Fibroblast of skin of right quadriceps (primary cell): ENCODE results near the gene ARHGAP42.

Experiments
- DNase-seq: peaks from one replicate; pipeline ENCODE4 v3.0.0-alpha.2; 2013

The ARHGAP42 gene

DNA sequence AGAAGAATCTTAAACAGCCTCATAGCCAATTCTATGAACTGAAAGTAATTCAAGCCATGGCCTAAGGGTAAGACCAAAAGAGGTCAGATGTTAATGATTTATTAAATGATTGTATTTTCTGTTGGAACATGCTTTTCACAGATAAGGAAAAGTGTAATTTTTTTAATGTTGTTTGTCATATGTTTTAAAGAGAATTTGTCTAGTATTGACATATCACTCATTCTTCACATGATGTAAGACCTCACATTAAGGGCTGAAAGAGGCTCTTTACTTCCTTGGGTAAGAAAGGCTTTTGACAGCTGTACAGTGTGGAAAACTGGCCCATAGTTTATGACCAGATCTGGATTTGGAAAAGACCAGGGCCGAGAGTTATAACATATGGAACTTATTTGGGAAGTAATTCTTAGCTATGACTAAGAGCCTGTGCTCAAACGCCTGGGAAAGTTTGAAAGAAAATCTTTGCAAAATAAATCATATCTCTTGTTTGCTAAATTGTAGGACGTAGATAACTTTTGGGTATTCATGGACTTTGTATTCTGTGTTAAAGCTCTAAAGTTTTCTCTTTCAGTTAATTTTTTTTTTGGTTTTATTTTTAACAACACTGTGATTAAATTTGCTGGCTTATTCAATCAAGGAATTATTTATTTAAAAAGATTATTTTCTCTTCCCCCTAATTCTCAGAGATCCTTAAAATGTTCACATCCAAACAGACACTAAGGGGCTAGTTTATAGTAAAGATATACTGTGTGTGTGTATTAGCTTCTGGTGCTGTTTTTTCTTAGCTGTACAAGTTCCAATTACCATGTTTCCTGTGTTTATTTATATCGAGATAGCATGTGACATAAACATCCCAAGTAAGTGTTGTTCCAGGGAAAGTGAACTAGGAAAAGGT lies 162.2 kb downstream of the ARHGAP42 start:
- peak; percentile 97 for DNase-seq

DNA sequence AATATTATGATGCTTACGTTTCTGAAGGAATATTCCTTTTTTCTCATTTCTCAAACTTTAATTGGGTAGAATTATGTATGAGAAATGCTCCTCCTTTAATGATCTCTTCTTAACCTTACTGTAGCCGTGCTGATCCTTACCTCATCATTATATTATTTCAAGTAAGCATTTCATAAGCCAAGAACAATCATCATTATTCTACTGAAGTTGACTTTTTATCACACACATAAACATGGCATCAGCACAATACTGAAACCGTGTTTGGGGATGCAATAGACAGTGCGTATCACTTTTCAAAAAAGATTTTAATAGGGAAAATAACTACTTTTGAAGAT lies 162.8 kb downstream of the ARHGAP42 start:
- DNase-seq: no peak

- DNase-seq: peak; percentile 71
These were observed 164.1 kb downstream of the ARHGAP42 start for GRCh38 chr11:100851147-100851546.

- DNase-seq: no peak
These were observed 164.6 kb downstream of the ARHGAP42 start for GRCh38 chr11:100851584-100852152.

GRCh38 chr11:100855466-100856067 lies 168.5 kb downstream of the ARHGAP42 start:
- peak; percentile 81 for DNase-seq

DNA sequence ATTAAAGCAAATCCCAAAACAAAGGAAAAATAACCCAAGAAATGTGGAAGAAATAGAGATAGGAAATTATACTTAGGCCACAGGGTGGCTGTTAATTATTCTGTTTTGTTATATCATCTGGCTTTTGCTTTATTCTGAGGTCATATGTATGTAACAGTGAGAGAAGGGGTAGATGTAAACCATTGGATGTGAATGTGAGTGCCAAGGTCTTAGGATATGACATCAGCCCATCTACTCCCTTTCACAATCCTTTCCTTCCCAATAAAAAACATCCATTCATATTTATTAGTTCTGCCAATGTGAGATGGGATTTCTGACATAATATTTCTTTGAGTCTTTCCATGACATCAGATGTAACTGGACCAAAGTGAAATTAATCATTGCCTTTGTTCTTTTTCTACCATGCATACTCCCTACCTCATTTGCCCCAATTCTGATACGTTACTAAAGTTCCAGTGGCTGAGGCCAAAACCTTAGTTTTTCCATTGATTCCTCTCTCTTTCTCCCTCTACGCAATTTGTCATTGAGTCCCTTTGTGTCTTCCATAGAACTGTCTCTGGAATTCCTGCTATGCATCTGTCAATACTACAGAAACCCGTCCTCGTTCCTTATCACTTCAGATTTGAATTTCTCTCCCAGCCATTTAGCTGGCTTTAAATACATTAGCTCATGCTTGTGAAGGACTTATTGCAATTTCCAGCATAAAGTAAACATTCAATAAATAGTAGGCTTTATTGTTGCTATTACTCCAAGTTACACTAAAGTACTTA lies 170.3 kb downstream of the ARHGAP42 start:
- no peak for DNase-seq

- no peak for DNase-seq
These were observed 173.4 kb downstream of the ARHGAP42 start for GRCh38 chr11:100860318-100861155.

DNA sequence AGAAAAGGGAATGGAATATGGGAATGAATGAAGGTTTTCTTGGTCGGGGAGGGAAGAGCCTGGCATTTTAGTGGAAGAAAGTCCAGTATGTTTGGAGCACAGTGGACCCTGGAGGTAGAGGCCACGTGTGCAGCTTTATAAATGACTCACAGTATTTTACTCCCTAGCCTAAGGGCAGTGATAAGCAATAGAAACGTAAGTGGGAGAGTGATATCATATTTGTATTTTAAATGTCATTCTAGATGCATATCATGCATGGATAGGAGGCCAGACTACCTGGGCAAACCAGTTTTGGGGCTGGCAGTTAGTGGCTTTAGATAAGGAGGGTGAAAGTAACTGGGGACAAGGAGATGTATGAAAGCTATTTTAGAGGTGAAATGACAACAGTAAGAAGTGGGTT lies 174.1 kb downstream of the ARHGAP42 start:
- DNase-seq: no peak

- DNase-seq: peak; percentile 90
These were observed 176.0 kb downstream of the ARHGAP42 start for GRCh38 chr11:100863080-100863581.

GRCh38 chr11:100865443-100866065 lies 178.5 kb downstream of the ARHGAP42 start:
- no peak for DNase-seq

- no peak for DNase-seq
These were observed 179.4 kb downstream of the ARHGAP42 start for GRCh38 chr11:100866453-100866852.

DNA sequence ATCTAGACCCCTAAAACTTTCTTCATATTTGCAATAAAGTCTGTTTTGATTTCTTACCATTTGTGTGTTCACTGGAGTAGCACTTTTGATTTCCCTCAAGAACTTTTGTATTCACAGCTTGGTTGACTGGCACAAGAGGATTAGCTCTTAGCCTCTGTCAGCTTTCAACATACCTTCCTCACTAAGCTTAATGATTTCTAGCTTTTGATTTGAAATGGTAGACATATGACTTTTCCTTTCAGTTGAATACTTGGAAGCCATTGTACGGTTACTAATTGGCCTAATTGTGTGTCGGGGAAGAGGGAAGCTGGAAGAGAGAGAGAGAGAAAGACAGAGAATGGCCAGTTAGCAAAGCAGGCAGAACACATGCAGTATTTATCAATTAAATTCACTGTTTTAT lies 180.5 kb downstream of the ARHGAP42 start:
- no peak for DNase-seq

DNA sequence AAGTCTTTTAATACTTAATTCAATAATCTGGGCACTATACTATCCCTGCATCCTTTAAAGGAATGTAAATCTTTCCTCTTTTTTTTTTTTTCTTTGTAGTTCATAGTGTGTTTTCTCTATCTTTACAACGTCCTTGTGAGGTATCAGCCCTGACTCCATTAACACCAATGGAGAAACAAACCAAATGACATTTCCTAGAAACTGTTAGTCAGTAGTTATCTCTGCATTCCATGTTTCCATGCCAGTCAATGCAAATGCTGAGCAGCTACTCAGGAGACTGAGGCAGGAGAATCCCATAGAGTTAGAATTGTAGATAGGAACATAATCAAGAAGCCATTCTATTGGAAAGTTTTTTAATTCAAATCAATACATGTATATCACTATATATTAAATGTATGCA lies 182.2 kb downstream of the ARHGAP42 start:
- DNase-seq: no peak

- DNase-seq: no peak
These were observed 183.1 kb downstream of the ARHGAP42 start for GRCh38 chr11:100870138-100870537.

DNA sequence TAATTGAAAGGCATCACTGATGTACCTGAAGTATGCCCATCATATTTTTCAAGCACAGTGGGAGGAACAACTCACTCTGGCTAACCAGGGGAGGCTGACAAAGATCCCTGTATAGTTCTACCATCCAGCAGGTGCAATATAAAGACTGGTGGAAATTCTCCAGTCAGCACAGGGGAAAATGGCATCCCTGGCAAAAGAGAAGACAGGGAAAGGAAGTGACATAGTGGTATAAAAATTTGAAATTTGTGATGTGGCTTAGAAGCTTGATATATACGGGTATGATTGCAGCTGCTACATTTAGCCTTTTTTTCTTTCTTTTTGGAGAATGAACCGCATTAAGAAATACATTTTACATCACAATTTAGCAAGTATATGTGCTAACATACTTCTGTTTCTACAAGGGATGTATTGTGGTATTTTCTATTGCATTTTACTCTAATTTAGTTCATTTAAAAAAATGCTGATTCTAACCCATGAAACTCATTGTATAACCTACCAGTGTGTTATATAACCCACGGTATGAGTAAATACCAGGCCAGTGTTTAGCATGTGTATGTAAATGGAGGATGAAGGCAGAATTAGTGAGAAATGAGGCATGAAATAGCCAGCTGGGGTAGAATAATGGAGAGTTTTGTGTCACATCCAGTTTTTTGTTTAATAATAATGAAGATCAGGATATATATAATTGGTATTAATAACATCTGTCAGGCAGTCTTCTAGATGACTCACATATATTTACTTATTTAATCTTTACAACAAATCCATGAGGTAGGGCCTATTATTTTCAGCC lies 186.1 kb downstream of the ARHGAP42 start:
- no peak for DNase-seq

DNA sequence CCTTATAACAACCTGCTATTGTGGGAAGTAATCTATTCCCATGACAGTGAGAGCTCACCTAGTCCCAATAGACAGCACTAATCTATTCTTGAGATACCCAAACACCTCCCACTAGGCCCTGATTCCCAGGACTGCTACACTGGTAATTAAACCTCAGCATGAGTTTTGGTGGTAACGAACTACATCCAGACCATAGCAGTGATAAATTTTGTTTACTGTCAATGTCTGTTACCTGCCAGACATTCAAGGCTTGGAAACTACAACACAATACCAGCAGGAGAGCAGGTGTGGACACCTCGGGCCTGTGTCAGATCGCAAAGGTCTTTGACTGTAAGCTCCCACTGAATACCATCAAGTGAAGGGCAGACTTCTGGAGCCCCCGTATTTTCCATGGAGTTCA lies 187.1 kb downstream of the ARHGAP42 start:
- no peak for DNase-seq

DNA sequence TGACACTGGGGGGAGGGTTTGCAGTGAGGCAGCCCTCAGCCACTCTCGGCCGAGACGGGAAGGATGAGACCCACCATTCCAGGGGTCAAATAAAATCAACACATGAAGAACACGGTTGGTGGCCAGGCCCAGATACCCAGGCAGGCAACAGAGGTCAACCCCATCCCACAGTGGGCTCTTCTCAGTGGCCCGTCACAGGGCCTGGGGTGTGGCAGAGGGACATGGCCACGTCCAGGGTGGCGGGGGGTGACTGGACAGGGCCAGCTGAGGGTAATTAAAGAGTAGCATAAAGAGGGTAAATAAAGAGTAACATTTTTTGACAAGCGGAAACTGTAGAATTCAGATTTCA lies 188.4 kb downstream of the ARHGAP42 start:
- DNase-seq: no peak

DNA sequence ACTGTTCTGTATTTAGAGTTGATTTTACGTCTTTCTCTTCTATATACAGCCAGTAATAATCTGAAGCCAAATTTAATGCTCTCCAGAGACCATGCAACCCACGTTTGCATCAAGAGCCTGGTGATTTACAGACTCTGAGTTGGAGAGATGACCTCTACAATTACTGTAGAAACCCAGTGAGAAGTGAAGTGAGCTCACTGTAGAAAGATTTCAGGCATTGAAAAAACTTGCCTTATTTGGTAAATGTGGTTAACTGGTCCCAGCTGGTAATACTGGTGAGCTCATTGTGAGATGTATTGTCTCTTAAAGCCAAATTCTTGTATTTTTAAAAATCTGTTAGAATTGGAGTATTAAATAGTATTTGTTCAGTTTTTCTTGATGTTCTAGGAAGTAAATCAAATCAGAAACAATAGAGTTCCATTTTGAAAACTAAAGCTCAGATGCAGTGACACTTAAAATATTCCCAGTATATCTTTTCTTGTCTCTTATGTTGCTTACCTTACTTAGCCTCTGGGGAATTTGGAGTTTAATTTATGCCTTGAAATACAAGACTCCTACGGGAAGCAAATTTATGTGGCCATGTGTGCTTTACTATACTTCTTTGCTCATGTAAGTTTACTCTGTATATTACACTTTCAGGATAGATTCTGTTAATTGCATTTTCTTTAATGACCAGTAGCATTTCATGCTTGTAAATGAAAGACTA lies 189.9 kb downstream of the ARHGAP42 start:
- peak; percentile 99 for DNase-seq

DNA sequence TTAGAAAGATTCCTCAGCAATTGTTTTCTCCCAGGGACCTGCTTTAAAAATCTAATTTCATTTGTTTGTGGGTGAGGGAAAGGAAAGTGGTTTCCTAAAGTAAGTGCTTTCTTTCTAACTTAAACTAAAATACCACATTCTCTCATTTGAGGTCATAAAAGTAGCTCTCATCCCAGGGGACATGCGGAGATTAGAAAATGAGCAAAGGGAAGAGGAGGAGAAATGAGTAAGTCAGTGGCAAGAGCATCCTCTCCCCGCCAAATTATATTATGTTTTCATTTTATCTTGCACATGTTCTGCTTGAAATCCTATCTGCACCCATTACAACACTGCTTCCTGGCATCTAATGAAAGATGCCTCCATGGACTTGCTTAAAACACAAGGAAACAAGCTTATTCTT lies 191.4 kb downstream of the ARHGAP42 start:
- peak; percentile 96 for DNase-seq

GRCh38 chr11:100882957-100883356 lies 195.9 kb downstream of the ARHGAP42 start:
- no peak for DNase-seq
